ENCODE results near the gene NPHP1. TPM values are rescaled to one million over a fixed set of nuclear protein-coding genes. Genes with fewer than 3 reads are reported as not detected.

Gene NPHP1
- total and polyA plus RNA-seq, 2 of the 8 experiments (the other 6 are each of a cell fraction or from before 2014, with no cell fraction given), result 1.4 to 2.8 TPM

- TF ChIP-seq CHD7 (IDR thresholded peaks at IDR 0.05; ENCODE audit: insufficient replicate concordance, low read length), result no peak
- TF ChIP-seq YY1 (IDR thresholded peaks at IDR 0.05; ENCODE audit: low read depth, low read length), result no peak
- no peak for TF ChIP-seq HDAC6 (IDR thresholded peaks at IDR 0.05; ENCODE audit: low read depth, low read length)
- no peak for TF ChIP-seq EP300 (IDR thresholded peaks at IDR 0.05; ENCODE audit: borderline replicate concordance in 1 of 2, low read depth in 2 of 2, low read length in 2 of 2)
- TF ChIP-seq SIX5 (IDR thresholded peaks at IDR 0.05; ENCODE audit: low read depth, low read length), result no peak
- TF ChIP-seq BACH1 (IDR thresholded peaks at IDR 0.05; ENCODE audit: low read length), result no peak
Observed at GRCh38 chr2:110105608-110106467, 99.0 kb downstream of the NPHP1 start (continued).
